Heart right ventricle (tissue), 16 donors: ENCODE measurements around the gene JMJD8. TPM values are rescaled to one million over a fixed set of nuclear protein-coding genes. Genes with fewer than 3 reads are reported as not detected.

Experiments used
- ATAC-seq, 8 donors: fragments of 200-7000 bp; cut with Tn5 transposase; one replicate each; pipeline ENCODE4 v1.9.1; 2020; ENCODE audit warnings: mild to moderate bottlenecking in 8 of 8, moderate library complexity in 8 of 8, moderate number of reproducible peaks in 1 of 8
- DNase-seq, 2 donors: peaks; one replicate each; pipeline ENCODE4 v3.0.0-alpha.2; 2020
- H3K27ac ChIP-seq, 10 donors: fragments of 200-600 bp; sonication (generic) in 2 of 10; one replicate each; pipeline versions ENCODE4 v1.5.0 to v1.8.0; 2020 to 2022; ENCODE audit warnings: mild to moderate bottlenecking in 3 of 10
- H3K27me3 ChIP-seq, 7 donors: fragments of 200-600 bp; one replicate each; pipeline ENCODE4 v1.8.0; 2021 to 2022; ENCODE audit warnings: mild to moderate bottlenecking in 2 of 7
- H3K36me3 ChIP-seq, 9 donors: fragments of 200-600 bp; sonication (generic) in 1 of 9; one replicate each; pipeline versions ENCODE4 v1.5.0 to v1.8.0; 2020 to 2022; ENCODE audit warnings: mild to moderate bottlenecking in 2 of 9
- H3K4me1 ChIP-seq, 9 donors: fragments of 200-600 bp; sonication (generic) in 1 of 9; one replicate each; pipeline versions ENCODE4 v1.5.0 to v1.8.0; 2020 to 2022; ENCODE audit warnings: mild to moderate bottlenecking in 4 of 9
- H3K4me3 ChIP-seq, 10 donors: fragments of 200-600 bp; sonication (generic) in 2 of 10; one replicate each; pipeline versions ENCODE4 v1.5.0 to v1.8.0; 2020 to 2022; ENCODE audit warnings: mild to moderate bottlenecking in 7 of 10, moderate library complexity in 2 of 10
- H3K9me3 ChIP-seq, 11 donors: fragments of 200-600 bp in 10 of 11; sonication (generic) in 2 of 11; one replicate each; pipeline versions ENCODE4 v1.5.0 to v1.8.0; 2013 to 2022; ENCODE audit warnings: mild to moderate bottlenecking in 2 of 11, control low read depth in 1 of 11, moderate library complexity in 1 of 11
- CTCF ChIP-seq, 9 donors: fragments of 200-600 bp; sonication (generic) in 2 of 9; IDR thresholded peaks; one replicate each; pipeline versions ENCODE4 v1.5.0 to v1.8.0; 2021 to 2022; ENCODE audit warnings: antibody characterized with exemption in 9 of 9, mild to moderate bottlenecking in 5 of 9, moderate library complexity in 1 of 9
- WGBS, 2 donors: extraction: QIAGEN DNeasy Blood & Tissue Kit; methylation state at CpG; one replicate each; pipeline ENCODE4 v1.1.7; 2013; ENCODE audit warnings: inconsistent platforms in 1 of 2; 5-methylcytosine and 5-hydroxymethylcytosine counted together
- intact Hi-C, 10 donors: fragments of 100-400 bp; cut with DNase I; formaldehyde crosslinking; loops; one replicate each; pipeline versions ENCODE4 v1.11.1 to v1.14.2; 2022
- polyA plus RNA-seq, 2 donors: library from polyadenylated mRNA; stranded (reverse); fragments of 200-250 nt; gene quantifications; one replicate each; pipeline ENCODE4 v1.2.3, GENCODE V29; 2013
- total RNA-seq, 10 donors: library from RNA; stranded (reverse); fragmentation: NEBNext Ultra II Directional in 3 of 10; extraction: Animal tissue kit (Norgen Biotek cat#: 25700) in 3 of 10; gene quantifications; one replicate each; pipeline versions ENCODE4 v1.2.1 to v1.2.4, GENCODE V29; 2021 to 2023
- donor health status: Arrhythmogenic right ventricular cardiomyopathy.
- donor health status: ischemic (EF 13 %, LVEDD 7.1; RV severe dilation, severe dysfunction).
- donor health status: healthy with polysubstance abuse.
- donor health status: DM: no; HTN: yes; CAD: no.
- donor health status: DM: no; HTN: no; CAD: no.
- donor health status: ischemic (EF 25% LVEDD 6.9; RV normal size, moderate dysfunction).
- donor health status: ischemic (EF 25% LVEDD 5.7; RV mildly dilated, moderate dysfunction).
- donor health status: healthy.
- donor health status: DM: yes; HTN: yes; CAD: no.
- donor health status: Ischemic cardiomyopathy.
- donor health status: ischemic (EF 35%, LVEDD 5.7; RV mildly dilated, moderate dysfunction).
- donor health status: nonischemic (EF 11% LVEDD 7.7; RV severe dilation, severe dysfunction).
- donor health status: DM: yes; HTN: yes; CAD: no.
- donor health status: PGD.
- donor health status: ischemic (EF 29% LVEDD 5.4; RV normal size, mild dysfunction).
- donor health status: nonischemic (EF 23%, LVEDD 6.1; RV moderate dilation, normal function).

The JMJD8 gene
- total and polyA plus RNA-seq, 12 donors: 34.7 to 60.6 (median 44.0) TPM

GRCh38 chr16:679814-680624 is 4.1 kb downstream of the JMJD8 start, which contains the start of gene STUB1:
STUB1 (plus strand) TSS chr16:680410; CDS start chr16:680526, 116 bp downstream.
- ATAC-seq (peak; percentile 63 to 82 (median 70)), DNase-seq (peak; percentile 90)
- H3K27me3 ChIP-seq: peaks cover 0 to 22% (median 0%) of the 10 kb centered on the region in 7 donors
- intact Hi-C loops: loop anchor here in 1 of 10 donors (2.0 kb wide), 1 partner anchor 41 kb away; the partner anchor contains the start of gene ANTKMT
- 1% methylated on average over 74 to 91 of the region's 91 CpGs for WGBS, 2 donors
- peak within 1 kb of the TSS; percentile 50 to 95 (median 71) for H3K4me3 ChIP-seq
- peaks cover 0 to 24% (median 18%) of the 10 kb centered on the region in 9 donors for H3K36me3 ChIP-seq
- no peaks in the 10 kb centered on the region for H3K9me3 ChIP-seq
- H3K4me1 ChIP-seq: peaks cover 30 to 60% (median 49%) of the 10 kb centered on the region in 9 donors
- H3K27ac ChIP-seq: peak within 1 kb of the TSS; percentile 66 to 99 (median 96)
- TF ChIP-seq CTCF (IDR thresholded peaks at IDR 0.05): no peak

DNA sequence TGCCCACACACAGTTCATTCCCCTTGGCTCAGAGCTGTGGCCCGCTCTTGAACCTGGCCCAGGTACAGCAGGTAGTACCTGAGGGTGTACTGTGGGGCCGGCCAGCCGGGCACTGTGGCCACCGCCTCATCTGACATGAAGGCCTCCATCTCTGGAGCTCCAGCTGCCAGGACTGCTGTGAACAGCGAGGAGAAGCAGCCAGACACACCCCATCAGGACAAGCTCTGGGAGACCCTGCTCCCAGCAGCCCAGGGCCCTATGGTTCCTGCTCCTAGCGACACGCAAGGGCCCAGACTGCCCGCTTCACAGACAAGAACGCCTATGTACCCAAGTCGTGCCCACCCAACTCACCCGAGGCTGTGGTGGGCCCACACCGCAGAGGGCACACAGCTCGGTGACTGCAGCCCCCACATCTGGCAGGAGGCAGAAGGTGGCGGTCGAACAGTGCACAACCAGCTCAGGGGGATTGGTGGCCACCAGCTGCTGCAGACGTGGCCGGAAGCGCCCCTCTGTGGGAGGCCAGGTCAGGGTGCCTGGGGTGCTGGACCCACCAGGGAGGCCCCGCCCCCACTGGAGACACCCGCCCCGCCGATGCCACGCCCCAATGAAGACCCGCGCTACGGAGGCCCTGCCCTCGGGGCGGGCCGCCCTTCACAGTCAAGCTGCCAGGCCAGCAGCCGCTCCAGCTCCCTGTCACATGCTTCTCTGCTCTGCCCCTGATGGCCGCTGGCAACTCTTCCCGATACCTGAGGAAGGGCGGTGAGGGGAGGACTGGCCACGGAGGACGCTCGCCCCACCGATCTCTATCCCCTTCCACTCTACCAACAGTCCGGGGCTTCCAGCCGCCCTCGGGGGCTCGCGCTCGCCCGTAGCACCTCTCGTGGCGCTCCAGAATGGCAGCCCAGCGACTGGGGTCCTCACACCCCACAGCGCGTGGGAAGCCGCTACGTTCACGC is 5.0 kb downstream of the JMJD8 start:
- no peak for TF ChIP-seq CTCF (IDR thresholded peaks at IDR 0.05)
- H3K27ac ChIP-seq: peak overlapping the region; percentile 54 to 97 (median 91)
- peak overlapping the region; percentile 19 to 95 (median 68) for H3K4me3 ChIP-seq
- intact Hi-C loops: no loop called here
- 22 to 24% methylated on average over 52 of the region's 52 CpGs for WGBS, 2 donors
- peaks cover 0 to 24% (median 18%) of the 10 kb centered on the region in 9 donors for H3K36me3 ChIP-seq
- ATAC-seq (peak; percentile 17 to 59 (median 40)), DNase-seq (peak; percentile 74 to 82)
- H3K9me3 ChIP-seq: no peaks in the 10 kb centered on the region
- peaks cover 0 to 22% (median 0%) of the 10 kb centered on the region in 7 donors for H3K27me3 ChIP-seq
- H3K4me1 ChIP-seq: peaks cover 30 to 60% (median 51%) of the 10 kb centered on the region in 9 donors

GRCh38 chr16:678209-678857 is 5.8 kb downstream of the JMJD8 start:
- WGBS, 2 donors: 73 to 83% methylated on average over 21 of the region's 21 CpGs
- H3K9me3 ChIP-seq: no peaks in the 10 kb centered on the region
- peaks cover 0 to 32% (median 20%) of the 10 kb centered on the region in 9 donors for H3K36me3 ChIP-seq
- intact Hi-C loops: no loop called here
- ATAC-seq: peak in 1 of 8 donors; percentile 1
- TF ChIP-seq CTCF (IDR thresholded peaks at IDR 0.05): no peak
- DNase-seq: no peak
- H3K27me3 ChIP-seq: peaks cover 0 to 22% (median 0%) of the 10 kb centered on the region in 7 donors
- H3K4me3 ChIP-seq: no peak overlapping the region
- peak overlapping the region in 2 of 10 donors; percentile 75 to 90 for H3K27ac ChIP-seq
- H3K4me1 ChIP-seq: peaks cover 25 to 56% (median 48%) of the 10 kb centered on the region in 9 donors
